ENCODE measurements around the gene CACNG4. TPM values are rescaled to one million over a fixed set of nuclear protein-coding genes. Genes with fewer than 3 reads are reported as not detected.

Gene CACNG4
- total RNA-seq, 2 experiments from 2014 or later: not detected

DNA sequence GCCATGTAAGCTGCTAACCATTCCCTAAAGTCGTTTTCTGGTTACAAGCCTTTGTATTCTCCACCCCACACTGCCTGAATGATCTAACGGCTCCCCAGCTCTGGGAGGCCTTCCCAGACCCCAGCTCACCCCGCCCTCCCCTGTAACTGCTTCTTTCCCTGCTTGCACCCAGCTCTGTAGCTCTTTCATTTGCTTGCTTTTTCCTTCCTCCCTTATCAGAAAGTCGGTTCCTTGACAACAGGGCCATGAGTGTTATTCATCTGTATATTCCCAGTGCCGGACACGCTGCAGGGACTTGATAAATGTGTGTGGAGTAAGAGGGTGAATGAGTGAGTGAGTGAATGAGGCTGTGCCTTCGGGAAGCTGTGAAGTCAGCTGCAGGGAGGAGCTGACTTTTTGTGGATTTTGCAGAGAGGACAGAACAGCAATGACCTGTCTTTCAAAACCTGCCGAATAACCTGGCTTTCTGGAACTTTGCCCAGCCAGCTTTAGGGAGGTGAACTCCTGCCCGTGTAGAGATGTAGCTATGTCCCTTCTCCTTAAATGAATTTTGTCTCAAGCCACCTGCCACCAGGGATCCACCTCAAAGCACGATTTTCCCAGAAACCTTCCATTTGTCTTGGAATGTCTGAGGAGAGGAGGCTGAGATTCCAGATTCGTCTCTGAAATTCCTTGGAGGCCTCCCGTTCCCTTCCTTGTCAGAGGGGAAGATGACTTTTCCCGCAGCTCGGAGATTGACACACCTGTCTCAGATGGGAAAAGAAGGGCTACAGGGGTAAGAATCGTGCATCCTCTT is 20.0 kb upstream of the CACNG4 start:
- peaks cover 16% of the 10 kb centered on the region for H3K4me1 Mint-ChIP-seq (ENCODE audit: low read depth)
- ATAC-seq (ENCODE audit: poor library complexity): no peak
- H3K27ac Mint-ChIP-seq: no peak overlapping the region
- no peaks in the 10 kb centered on the region for H3K36me3 Mint-ChIP-seq (ENCODE audit: low read depth)
- H3K27me3 ChIP-seq (ENCODE audit: control insufficient read depth in 1 of 2, insufficient read depth in 2 of 2, low read length in 2 of 2): peaks cover 22 to 35% of the 10 kb centered on the region in 2 experiments
- peaks cover 4% of the 10 kb centered on the region for H3K4me1 ChIP-seq (ENCODE audit: insufficient read depth, low read length)
- no peak overlapping the region for H3K4me3 Mint-ChIP-seq
- no peaks in the 10 kb centered on the region for H3K36me3 ChIP-seq (ENCODE audit: insufficient read depth, low read length)
- H3K9me3 Mint-ChIP-seq: no peaks in the 10 kb centered on the region
- ChIA-PET POLR2A (no interaction called here), CTCF (no interaction called here)
- peaks cover 90% of the 10 kb centered on the region for H3K27me3 Mint-ChIP-seq
- no peak overlapping the region for H3K4me3 ChIP-seq (ENCODE audit: low read length)
- no peak for TF ChIP-seq CTCF (IDR thresholded peaks at IDR 0.05)
- no peak overlapping the region for H3K27ac ChIP-seq (ENCODE audit: low read depth in 1 of 2, low read length in 2 of 2)
- intact Hi-C loops (cut with DNase I, micrococcal nuclease): no loop called here
- no peaks in the 10 kb centered on the region for H3K9me3 ChIP-seq (ENCODE audit: control insufficient read depth in 1 of 2, insufficient read depth in 1 of 2, low read length in 2 of 2)
- DNase-seq: peak in 1 of 14 experiments; percentile 12

- Histone ChIP-seq H3K27me3 (ENCODE audit: control insufficient read depth in 1 of 2, insufficient read depth in 2 of 2, low read length in 2 of 2) (peaks cover 20 to 30% of the 10 kb centered on the region in 2 experiments), H3K27ac (ENCODE audit: low read depth in 1 of 2, low read length in 2 of 2) (no peak overlapping the region), H3K4me1 (ENCODE audit: insufficient read depth, low read length) (peaks cover 4% of the 10 kb centered on the region), H3K4me3 (ENCODE audit: low read length) (no peak overlapping the region), H3K9me3 (ENCODE audit: control insufficient read depth in 1 of 2, insufficient read depth in 1 of 2, low read length in 2 of 2) (no peaks in the 10 kb centered on the region), H3K36me3 (ENCODE audit: insufficient read depth, low read length) (no peaks in the 10 kb centered on the region)
- Mint-ChIP-seq H3K27ac (no peak overlapping the region), H3K36me3 (ENCODE audit: low read depth) (no peaks in the 10 kb centered on the region), H3K4me3 (no peak overlapping the region), H3K9me3 (no peaks in the 10 kb centered on the region), H3K27me3 (peaks cover 90% of the 10 kb centered on the region), H3K4me1 (ENCODE audit: low read depth) (peaks cover 16% of the 10 kb centered on the region)
- DNase-seq (peak in 1 of 14 experiments; percentile 28), ATAC-seq (ENCODE audit: poor library complexity) (no peak)
- intact Hi-C loops (cut with DNase I, micrococcal nuclease): no loop called here
- ChIA-PET POLR2A (no interaction called here), CTCF (no interaction called here)
- no peak for TF ChIP-seq CTCF (IDR thresholded peaks at IDR 0.05)
Measured at GRCh38 chr17:66945147-66945835, 19.2 kb upstream of the CACNG4 start.

DNA sequence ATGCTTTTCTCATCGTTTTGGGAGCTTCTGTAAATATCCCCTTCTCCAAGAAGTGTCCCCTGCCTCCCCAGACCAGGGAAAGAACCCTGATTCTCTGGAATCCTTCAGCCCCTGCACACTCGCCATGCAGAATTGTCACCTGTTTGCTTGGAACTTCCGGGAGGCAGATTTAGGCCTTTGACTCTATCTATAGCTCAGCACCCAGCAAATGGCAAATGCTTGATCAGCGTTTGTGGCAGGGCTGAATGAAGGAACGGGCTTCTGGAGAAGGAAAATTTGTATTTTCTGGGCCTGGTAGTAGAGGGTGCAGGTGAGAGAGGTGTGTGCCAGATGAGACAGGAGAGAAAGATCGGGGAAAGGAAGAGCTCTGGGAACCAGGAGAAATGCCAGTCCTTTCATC is 18.3 kb upstream of the CACNG4 start:
- Mint-ChIP-seq H3K27me3 (peaks cover 86% of the 10 kb centered on the region), H3K36me3 (ENCODE audit: low read depth) (no peaks in the 10 kb centered on the region), H3K9me3 (no peaks in the 10 kb centered on the region), H3K4me3 (no peak overlapping the region), H3K4me1 (ENCODE audit: low read depth) (peaks cover 16% of the 10 kb centered on the region), H3K27ac (no peak overlapping the region)
- Histone ChIP-seq H3K27me3 (ENCODE audit: control insufficient read depth in 1 of 2, insufficient read depth in 2 of 2, low read length in 2 of 2) (peaks cover 19 to 30% of the 10 kb centered on the region in 2 experiments), H3K9me3 (ENCODE audit: control insufficient read depth in 1 of 2, insufficient read depth in 1 of 2, low read length in 2 of 2) (no peaks in the 10 kb centered on the region), H3K4me3 (ENCODE audit: low read length) (no peak overlapping the region), H3K36me3 (ENCODE audit: insufficient read depth, low read length) (no peaks in the 10 kb centered on the region), H3K27ac (ENCODE audit: low read depth in 1 of 2, low read length in 2 of 2) (no peak overlapping the region), H3K4me1 (ENCODE audit: insufficient read depth, low read length) (peaks cover 4% of the 10 kb centered on the region)
- CTCF ChIA-PET: no interaction called here
- DNase-seq (no peak), ATAC-seq (ENCODE audit: poor library complexity) (no peak)
- no peak for TF ChIP-seq CTCF (IDR thresholded peaks at IDR 0.05)
- intact Hi-C loops (cut with DNase I, micrococcal nuclease): no loop called here
- POLR2A ChIA-PET: no interaction called here
